Nephron (organoid): ENCODE measurements around the gene GINS2.

ENCODE experiments used
- H3K27ac Mint-ChIP-seq, 3 experiments: 2 replicates each; pipeline ENCODE4 v1.8.0; 2020; ENCODE audit warnings: mixed read lengths in 3 of 3, mild to moderate bottlenecking in 2 of 3, moderate library complexity in 1 of 3
- H3K27me3 Mint-ChIP-seq: 2 replicates; pipeline ENCODE4 v1.8.0; 2021; ENCODE audit warnings: low read depth, mild to moderate bottlenecking, moderate library complexity, mixed read lengths
- H3K36me3 Mint-ChIP-seq: 2 replicates; pipeline ENCODE4 v1.8.0; 2020; ENCODE audit warnings: low read depth, mixed read lengths
- H3K4me1 Mint-ChIP-seq: 2 replicates; pipeline ENCODE4 v1.8.0; 2020; ENCODE audit warnings: mixed read lengths
- H3K4me3 Mint-ChIP-seq, 3 experiments: 2 replicates each; pipeline ENCODE4 v1.8.0; 2020; ENCODE audit warnings: mild to moderate bottlenecking in 3 of 3, mixed read lengths in 3 of 3, moderate library complexity in 2 of 3
- H3K9me3 Mint-ChIP-seq: 2 replicates; pipeline ENCODE4 v1.8.0; 2020; ENCODE audit warnings: mixed read lengths
- CTCF ChIP-seq, 3 experiments: fragments of 200-600 bp; sonication (generic); IDR thresholded peaks; one replicate each; pipeline ENCODE4 v1.5.0; 2021; ENCODE audit warnings: antibody characterized with exemption in 3 of 3; ENCODE audit not compliant: unreplicated experiment in 3 of 3

Gene GINS2

DNA sequence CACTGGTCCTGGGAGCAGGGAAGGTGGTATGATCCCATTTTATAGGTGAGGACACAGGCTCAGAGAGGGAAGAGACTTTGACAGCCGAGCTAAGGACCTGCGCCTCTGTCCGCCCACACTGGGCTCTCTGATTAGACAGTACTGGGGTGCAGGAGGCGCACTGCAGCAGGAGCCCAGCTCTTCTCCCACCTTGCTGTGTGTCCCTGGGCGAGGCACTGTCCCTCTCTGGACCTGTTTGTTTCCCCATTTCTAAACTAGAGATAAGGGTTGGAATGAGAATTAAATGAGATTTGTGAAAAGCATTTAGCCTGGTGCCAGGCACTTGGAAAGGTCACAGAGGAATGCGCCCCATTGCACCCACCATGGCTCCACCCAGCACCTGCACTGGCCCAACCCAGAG, 19.6 kb upstream of the GINS2 start:
- no peak overlapping the region for H3K4me3 Mint-ChIP-seq
- H3K27ac Mint-ChIP-seq = no peak overlapping the region
- peaks cover 31% of the 10 kb centered on the region for H3K27me3 Mint-ChIP-seq
- peaks cover 7% of the 10 kb centered on the region for H3K9me3 Mint-ChIP-seq
- no peaks in the 10 kb centered on the region for H3K36me3 Mint-ChIP-seq
- peaks cover 12% of the 10 kb centered on the region for H3K4me1 Mint-ChIP-seq
- no peak for TF ChIP-seq CTCF (IDR thresholded peaks at IDR 0.05; ENCODE audit: unreplicated experiment in 3 of 3)

DNA sequence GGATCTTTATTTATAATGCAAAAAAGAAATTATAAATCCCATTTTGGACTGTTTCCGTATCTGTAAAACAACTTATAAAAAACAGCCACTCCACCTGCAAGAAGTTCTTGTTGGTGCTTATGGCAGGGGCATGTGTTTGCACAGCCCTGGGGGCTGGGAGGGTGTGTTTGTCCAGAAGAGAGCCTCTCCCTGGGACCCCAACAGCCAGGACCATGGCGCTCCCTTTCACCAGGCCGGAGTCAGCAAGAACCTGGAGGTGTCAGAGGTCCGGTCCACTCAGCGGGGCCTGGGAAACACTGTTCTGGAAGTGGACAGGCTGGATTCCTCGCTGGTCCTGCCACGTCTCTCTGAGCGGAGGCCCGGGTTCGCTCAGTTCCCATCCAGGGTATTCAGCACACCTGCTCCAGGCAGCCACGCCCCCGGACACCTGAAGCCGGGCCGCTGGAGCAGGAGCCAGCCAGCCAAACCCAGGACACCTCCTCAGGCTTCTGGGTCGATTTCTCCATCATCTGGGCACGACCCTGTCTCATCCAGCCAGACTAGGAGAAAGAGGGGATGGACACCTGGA, 18.9 kb upstream of the GINS2 start:
- no peak overlapping the region for H3K4me3 Mint-ChIP-seq
- H3K27ac Mint-ChIP-seq = no peak overlapping the region
- H3K9me3 Mint-ChIP-seq = peaks cover 5% of the 10 kb centered on the region
- H3K4me1 Mint-ChIP-seq = peaks cover 9% of the 10 kb centered on the region
- H3K36me3 Mint-ChIP-seq = no peaks in the 10 kb centered on the region
- no peak for TF ChIP-seq CTCF (IDR thresholded peaks at IDR 0.05; ENCODE audit: unreplicated experiment in 3 of 3)
- H3K27me3 Mint-ChIP-seq = peaks cover 24% of the 10 kb centered on the region

GRCh38 chr16:85706449-85707034, 17.8 kb upstream of the GINS2 start:
- H3K27me3 Mint-ChIP-seq = peaks cover 28% of the 10 kb centered on the region

GRCh38 chr16:85704900-85705846, 16.4 kb upstream of the GINS2 start:
- Mint-ChIP-seq H3K36me3 (no peaks in the 10 kb centered on the region), H3K27ac (no peak overlapping the region), H3K27me3 (peaks cover 21% of the 10 kb centered on the region), H3K4me1 (peaks cover 1% of the 10 kb centered on the region), H3K9me3 (no peaks in the 10 kb centered on the region), H3K4me3 (no peak overlapping the region)
- no peak for TF ChIP-seq CTCF (IDR thresholded peaks at IDR 0.05; ENCODE audit: unreplicated experiment in 3 of 3)

More at GRCh38 chr16:85706449-85707034, 17.8 kb upstream of the GINS2 start:
- Mint-ChIP-seq H3K9me3 (no peaks in the 10 kb centered on the region), H3K36me3 (no peaks in the 10 kb centered on the region), H3K27ac (no peak overlapping the region), H3K4me3 (no peak overlapping the region), H3K4me1 (peaks cover 9% of the 10 kb centered on the region)
- no peak for TF ChIP-seq CTCF (IDR thresholded peaks at IDR 0.05; ENCODE audit: unreplicated experiment in 3 of 3)

DNA sequence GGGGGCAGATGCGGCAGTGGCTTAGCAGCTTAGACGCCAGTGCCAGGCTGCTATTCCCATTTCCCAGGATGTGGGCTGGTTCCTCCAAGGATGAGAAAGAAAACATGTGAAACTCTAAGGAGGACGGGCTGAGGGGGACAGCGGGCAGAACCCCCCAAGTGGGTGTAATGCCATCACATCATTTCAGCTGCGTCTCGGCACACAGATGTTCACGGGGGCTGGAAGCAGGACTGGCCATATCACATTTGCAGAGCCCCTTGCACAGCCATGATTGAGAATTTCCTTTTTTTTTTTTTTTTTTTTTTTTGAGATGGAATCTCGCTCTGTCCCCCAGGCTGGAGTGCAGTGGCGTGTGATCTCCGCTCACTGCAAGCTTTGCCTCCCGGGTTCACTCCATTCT, 15.3 kb upstream of the GINS2 start:
- TF ChIP-seq CTCF (IDR thresholded peaks at IDR 0.05; ENCODE audit: unreplicated experiment in 3 of 3) = no peak
- peaks cover 26% of the 10 kb centered on the region for H3K27me3 Mint-ChIP-seq
- no peak overlapping the region for H3K27ac Mint-ChIP-seq
- no peak overlapping the region for H3K4me3 Mint-ChIP-seq
- peaks cover 4% of the 10 kb centered on the region for H3K4me1 Mint-ChIP-seq
- H3K9me3 Mint-ChIP-seq = no peaks in the 10 kb centered on the region
- H3K36me3 Mint-ChIP-seq = no peaks in the 10 kb centered on the region
